Spleen (tissue), 11 donors: ENCODE measurements around the gene USP21. TPM values are rescaled to one million over a fixed set of nuclear protein-coding genes. Genes with fewer than 3 reads are reported as not detected.

Experiments used
- DNase-seq: peaks from one replicate; pipeline ENCODE4 v3.0.0-alpha.2; 2020
- H3K27ac ChIP-seq, 8 donors: fragments of 200-600 bp; sonication (generic) in 7 of 8; 1 replicate in 4 of 8; 2 replicates in 4 of 8; pipeline versions ENCODE4 v1.5.0 to v1.8.0; 2016 to 2021; ENCODE audit warnings: inconsistent platforms in 4 of 8, mild to moderate bottlenecking in 4 of 8, moderate library complexity in 1 of 8
- H3K27me3 ChIP-seq, 7 donors: fragments of 200-600 bp; sonication (generic) in 6 of 7; replicated peaks in 1 of 7; 1 replicate in 4 of 7; 2 replicates in 3 of 7; pipeline versions ENCODE4 v1.5.0 to v1.8.0; 2016 to 2021; ENCODE audit warnings: inconsistent platforms in 3 of 7, mild to moderate bottlenecking in 1 of 7
- H3K36me3 ChIP-seq, 6 donors: fragments of 200-600 bp; sonication (generic) in 5 of 6; 1 replicate in 4 of 6; 2 replicates in 2 of 6; pipeline versions ENCODE4 v1.5.0 to v1.8.0; 2016 to 2021; ENCODE audit warnings: inconsistent platforms in 2 of 6
- H3K4me1 ChIP-seq, 6 donors: fragments of 200-600 bp; sonication (generic) in 5 of 6; 1 replicate in 3 of 6; 2 replicates in 3 of 6; pipeline versions ENCODE4 v1.5.0 to v1.8.0; 2016 to 2021; ENCODE audit warnings: inconsistent platforms in 3 of 6
- H3K4me3 ChIP-seq, 8 donors: fragments of 200-600 bp; sonication (generic) in 7 of 8; 1 replicate in 4 of 8; 2 replicates in 4 of 8; pipeline versions ENCODE4 v1.5.0 to v1.8.0; 2016 to 2021; ENCODE audit warnings: inconsistent platforms in 4 of 8, mild to moderate bottlenecking in 4 of 8, moderate library complexity in 2 of 8
- H3K9me3 ChIP-seq, 8 donors: fragments of 200-600 bp; sonication (generic) in 7 of 8; 1 replicate in 4 of 8; 2 replicates in 4 of 8; pipeline versions ENCODE4 v1.5.0 to v1.8.0; 2016 to 2021; ENCODE audit warnings: inconsistent platforms in 4 of 8
- POLR2A ChIP-seq, 3 donors: fragments of 450-650 bp; IDR thresholded peaks; one replicate each; pipeline ENCODE4 v1.5.1; 2017; ENCODE audit warnings: antibody characterized with exemption in 3 of 3, mild to moderate bottlenecking in 1 of 3
- POLR2AphosphoS5 ChIP-seq, 3 donors: sonication (generic); formaldehyde crosslinking; IDR thresholded peaks; one replicate each; pipeline ENCODE4 v1.5.1; 2017; ENCODE audit warnings: antibody characterized with exemption in 3 of 3
- WGBS, 5 donors: extraction: QIAGEN DNeasy Blood & Tissue Kit in 3 of 5; methylation state at CpG; one replicate each; pipeline versions ENCODE4 v1.1.5 to v1.1.7; 2013 to 2018; 5-methylcytosine and 5-hydroxymethylcytosine counted together
- intact Hi-C: fragments of 100-400 bp; cut with DNase I; formaldehyde crosslinking; loops from one replicate; pipeline ENCODE4 v1.15.0; 2023; ENCODE audit warnings: low total_unique reads
- polyA plus RNA-seq, 3 donors: library from polyadenylated mRNA; stranded (reverse); fragments of 200-250 nt; gene quantifications; one replicate each; pipeline ENCODE4 v1.2.1, GENCODE V29; 2013
- total RNA-seq, 7 donors: library from RNA; depleted of rRNA in 3 of 7; stranded (reverse); fragments of >200 nt in 3 of 7; fragmentation: NEBNext Ultra II Directional in 4 of 7; extraction: Animal tissue kit (Norgen Biotek cat#: 25700) in 4 of 7; gene quantifications; one replicate each; pipeline versions ENCODE4 v1.1.0 to v1.2.1, GENCODE V29; 2016 to 2021
- TF ChIP-seq, protein P1 (sequence below), 11 experiments: fragments of 200-600 bp in 7 of 11; fragments of 450-650 bp in 4 of 11; sonication (generic) in 4 of 11; IDR thresholded peaks in 8 of 11; conservative IDR thresholded peaks in 3 of 11; 1 replicate in 7 of 11; 2 replicates in 4 of 11; pipeline versions ENCODE4 v1.4.0 to v1.8.0; 2016 to 2021; ENCODE audit warnings: antibody characterized with exemption in 11 of 11, inconsistent platforms in 4 of 11, mild to moderate bottlenecking in 1 of 11
- donor health status: healthy with polysubstance abuse.
- donor health status: DM: no; HTN: no; CAD: no; lungs with moderate emphysema.
- donor health status: DM: no; HTN: no; CAD: no.
- donor health status: Bipolar disorder and iron deficiency.
- donor health status: healthy.
- donor health status: DM: no; HTN: no; CAD: no.
- donor health status: DM: yes; HTN: yes; CAD: no.

USP21 gene
- total and polyA plus RNA-seq, 10 donors: 17.9 to 33.0 (median 27.0) TPM

DNA sequence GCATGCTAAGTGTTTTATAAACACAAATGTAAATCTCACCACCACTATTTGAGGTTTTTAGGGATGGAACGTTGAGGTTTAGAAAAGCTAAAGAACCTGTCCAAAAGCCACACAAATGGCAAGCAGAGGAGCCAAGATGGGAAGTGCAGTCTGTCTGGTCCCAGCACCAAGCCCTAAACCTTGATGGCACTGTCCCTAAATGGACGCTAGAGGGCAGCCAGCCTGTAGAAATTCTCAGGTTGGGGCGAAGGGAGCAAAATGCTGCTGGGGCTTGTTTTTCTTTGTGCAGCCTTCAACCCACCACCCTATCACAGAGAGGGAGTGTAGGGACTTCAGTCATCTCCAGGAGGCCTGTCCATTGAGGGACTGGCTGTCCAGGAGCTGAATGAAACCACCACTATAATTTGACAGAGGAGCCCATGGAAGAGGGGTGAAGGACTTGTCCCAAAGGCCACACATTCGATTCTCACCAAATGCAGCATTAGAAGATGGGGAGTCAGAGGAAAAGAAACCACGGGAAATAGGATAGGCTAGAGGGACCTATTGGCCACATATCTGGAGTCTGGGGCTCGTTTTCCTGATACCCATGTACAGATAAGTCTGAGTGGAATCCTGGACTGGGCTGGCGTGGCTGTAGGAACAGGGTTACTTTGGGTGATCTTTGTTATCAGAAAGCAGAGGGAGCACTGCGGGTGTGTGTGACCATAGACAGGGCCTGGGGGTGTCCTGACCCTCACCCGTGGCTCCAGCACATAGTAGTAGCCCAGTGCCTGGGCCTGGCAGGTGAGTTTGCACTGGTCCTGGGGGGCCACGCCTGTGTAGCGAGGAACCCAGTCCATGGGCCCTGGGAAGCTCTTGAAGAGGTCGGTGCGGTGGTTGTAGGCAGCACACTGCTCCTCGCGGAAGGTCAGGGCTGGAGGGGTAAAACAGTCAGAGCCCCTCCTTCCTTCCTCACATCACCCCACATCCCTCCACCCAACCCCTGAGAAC lies 33.5 kb downstream of the USP21 start:
- no peaks in the 10 kb centered on the region for H3K9me3 ChIP-seq
- TF ChIP-seq POLR2A (IDR thresholded peaks at IDR 0.05) (no peak), POLR2AphosphoS5 (IDR thresholded peaks at IDR 0.05) (peak in 1 of 3 donors; percentile 56)
- TF ChIP-seq, protein P1, sequence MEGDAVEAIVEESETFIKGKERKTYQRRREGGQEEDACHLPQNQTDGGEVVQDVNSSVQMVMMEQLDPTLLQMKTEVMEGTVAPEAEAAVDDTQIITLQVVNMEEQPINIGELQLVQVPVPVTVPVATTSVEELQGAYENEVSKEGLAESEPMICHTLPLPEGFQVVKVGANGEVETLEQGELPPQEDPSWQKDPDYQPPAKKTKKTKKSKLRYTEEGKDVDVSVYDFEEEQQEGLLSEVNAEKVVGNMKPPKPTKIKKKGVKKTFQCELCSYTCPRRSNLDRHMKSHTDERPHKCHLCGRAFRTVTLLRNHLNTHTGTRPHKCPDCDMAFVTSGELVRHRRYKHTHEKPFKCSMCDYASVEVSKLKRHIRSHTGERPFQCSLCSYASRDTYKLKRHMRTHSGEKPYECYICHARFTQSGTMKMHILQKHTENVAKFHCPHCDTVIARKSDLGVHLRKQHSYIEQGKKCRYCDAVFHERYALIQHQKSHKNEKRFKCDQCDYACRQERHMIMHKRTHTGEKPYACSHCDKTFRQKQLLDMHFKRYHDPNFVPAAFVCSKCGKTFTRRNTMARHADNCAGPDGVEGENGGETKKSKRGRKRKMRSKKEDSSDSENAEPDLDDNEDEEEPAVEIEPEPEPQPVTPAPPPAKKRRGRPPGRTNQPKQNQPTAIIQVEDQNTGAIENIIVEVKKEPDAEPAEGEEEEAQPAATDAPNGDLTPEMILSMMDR (IDR thresholded peaks at IDR 0.05 in 8 of 11, conservative IDR thresholded peaks at IDR 0.05 in 3 of 11): peak; percentile 83 to 95 (median 92)
- 42 to 66% (median 55%) methylated on average over 9 to 15 of the region's 15 CpGs for WGBS, 5 donors
- intact Hi-C loops: no loop called here
- no peaks in the 10 kb centered on the region for H3K27me3 ChIP-seq
- peak; percentile 86 for DNase-seq
- peak overlapping the region in 1 of 8 donors; percentile 7 for H3K4me3 ChIP-seq
- peaks cover 42 to 94% (median 81%) of the 10 kb centered on the region in 6 donors for H3K4me1 ChIP-seq
- peaks cover 0 to 8% (median 0%) of the 10 kb centered on the region in 6 donors for H3K36me3 ChIP-seq
- peak overlapping the region in 3 of 8 donors; percentile 21 to 97 (median 43) for H3K27ac ChIP-seq

- Histone ChIP-seq H3K9me3 (no peaks in the 10 kb centered on the region), H3K4me3 (peak overlapping the region in 1 of 8 donors; percentile 7), H3K27me3 (no peaks in the 10 kb centered on the region), H3K4me1 (peaks cover 47 to 94% (median 85%) of the 10 kb centered on the region in 6 donors), H3K27ac (peak overlapping the region in 3 of 8 donors; percentile 43 to 97 (median 54)), H3K36me3 (peaks cover 0 to 8% (median 0%) of the 10 kb centered on the region in 6 donors)
- TF ChIP-seq POLR2AphosphoS5 (IDR thresholded peaks at IDR 0.05) (peak; percentile 32 to 69 (median 52)), POLR2A (IDR thresholded peaks at IDR 0.05) (no peak)
- TF ChIP-seq, protein P1 (IDR thresholded peaks at IDR 0.05 in 8 of 11, conservative IDR thresholded peaks at IDR 0.05 in 3 of 11): peak in 5 of 11 experiments; percentile 27 to 50 (median 35)
- intact Hi-C loops: no loop called here
- DNase-seq: peak; percentile 84
- 77 to 90% (median 83%) methylated on average over 21 of the region's 21 CpGs for WGBS, 5 donors
These were observed 34.4 kb downstream of the USP21 start for GRCh38 chr1:161193561-161194235.

DNA sequence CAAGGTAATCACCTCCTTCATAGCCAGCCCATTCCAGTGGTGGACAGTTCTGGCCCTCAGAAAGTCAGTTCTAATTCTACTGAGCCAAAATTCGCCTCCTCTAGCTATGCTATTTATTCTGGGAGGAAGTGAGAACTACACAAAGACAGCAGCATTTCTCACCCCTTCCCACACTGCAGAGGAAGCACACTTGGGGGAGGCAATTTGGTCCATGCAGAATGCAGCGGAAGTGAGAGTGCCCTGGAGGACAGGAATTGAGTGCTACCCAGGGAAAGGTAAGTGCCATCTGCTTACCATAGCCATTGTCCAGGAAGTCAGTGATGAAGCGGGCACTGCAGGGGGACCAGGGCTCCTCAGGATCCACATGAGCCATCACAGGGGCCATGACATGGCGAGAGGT lies 35.9 kb downstream of the USP21 start:
- Histone ChIP-seq H3K9me3 (no peaks in the 10 kb centered on the region), H3K4me3 (peak overlapping the region in 1 of 8 donors; percentile 62), H3K36me3 (peaks cover 0 to 8% (median 0%) of the 10 kb centered on the region in 6 donors), H3K4me1 (peaks cover 48 to 100% (median 94%) of the 10 kb centered on the region in 6 donors), H3K27me3 (no peaks in the 10 kb centered on the region), H3K27ac (peak overlapping the region; percentile 26 to 97 (median 54))
- WGBS, 5 donors: 57 to 69% (median 64%) methylated on average over 4 of the region's 4 CpGs
- TF ChIP-seq POLR2AphosphoS5 (IDR thresholded peaks at IDR 0.05) (peak in 2 of 3 donors; percentile 9 to 63), POLR2A (IDR thresholded peaks at IDR 0.05) (no peak)
- intact Hi-C loops: no loop called here
- DNase-seq: peak; percentile 76

- H3K27ac ChIP-seq: peak overlapping the region in 3 of 8 donors; percentile 94 to 97 (median 97)
- H3K36me3 ChIP-seq: peaks cover 0 to 5% (median 0%) of the 10 kb centered on the region in 6 donors
- DNase-seq: peak; percentile 57
- no peaks in the 10 kb centered on the region for H3K9me3 ChIP-seq
- no peaks in the 10 kb centered on the region for H3K27me3 ChIP-seq
- TF ChIP-seq POLR2A (IDR thresholded peaks at IDR 0.05) (no peak), POLR2AphosphoS5 (IDR thresholded peaks at IDR 0.05) (no peak)
- TF ChIP-seq, protein P1 (IDR thresholded peaks at IDR 0.05 in 8 of 11, conservative IDR thresholded peaks at IDR 0.05 in 3 of 11): no peak
- WGBS, 5 donors: 94 to 100% (median 97%) methylated on average over 6 to 7 of the region's 7 CpGs
- peak overlapping the region in 1 of 8 donors; percentile 62 for H3K4me3 ChIP-seq
- intact Hi-C loops: no loop called here
- peaks cover 56 to 100% (median 93%) of the 10 kb centered on the region in 6 donors for H3K4me1 ChIP-seq
These were observed 36.8 kb downstream of the USP21 start for GRCh38 chr1:161196111-161196510.
